Stomach (tissue), 9 donors: ENCODE results near the gene USP6NL. TPM values are rescaled to one million over a fixed set of nuclear protein-coding genes. Genes with fewer than 3 reads are reported as not detected.
A peak's percentile ranks its signal among the peaks of the same experiment; 100 is the strongest.
"Not testable (repeated sequence)": the region's sequence is repeated elsewhere in the genome, so short reads cannot be mapped to it uniquely, and the experiment has no call there.

ENCODE experiments used
- DNase-seq, 2 donors: peaks; one replicate each; pipeline versions ENCODE4 v3.0.0 to v3.0.0-alpha.2; 2013 to 2019
- H3K27ac ChIP-seq, 5 donors: fragments of 200-600 bp in 4 of 5; sonication (generic) in 4 of 5; one replicate each; pipeline ENCODE4 v1.5.1; 2013 to 2019; ENCODE audit warnings: mild to moderate bottlenecking in 1 of 5, moderate library complexity in 1 of 5
- H3K27me3 ChIP-seq, 3 donors: fragments of 200-600 bp; sonication (generic); one replicate each; pipeline ENCODE4 v1.5.1; 2017 to 2019; ENCODE audit warnings: mixed run types in 1 of 3
- H3K36me3 ChIP-seq, 4 donors: fragments of 200-600 bp; sonication (generic); 1 replicate in 3 of 4; 2 replicates in 1 of 4; pipeline ENCODE4 v1.5.1; 2016 to 2019
- H3K4me1 ChIP-seq, 4 donors: fragments of 200-600 bp; sonication (generic); one replicate each; pipeline ENCODE4 v1.5.1; 2016 to 2019
- H3K4me3 ChIP-seq, 4 donors: fragments of 200-600 bp; sonication (generic) in 3 of 4; one replicate each; pipeline ENCODE4 v1.5.1; 2016 to 2019; ENCODE audit warnings: mild to moderate bottlenecking in 1 of 4
- H3K9me3 ChIP-seq, 4 donors: fragments of 200-600 bp; sonication (generic); one replicate each; pipeline ENCODE4 v1.5.1; 2016 to 2019
- CTCF ChIP-seq, 7 experiments: fragments of 450-650 bp in 4 of 7; fragments of 200-600 bp in 3 of 7; sonication (generic) in 3 of 7; IDR thresholded peaks; one replicate each; pipeline ENCODE4 v1.5.1; 2016 to 2019; ENCODE audit warnings: antibody characterized with exemption in 7 of 7, control low read depth in 2 of 7, mild to moderate bottlenecking in 1 of 7
- EP300 ChIP-seq: sonication (generic); formaldehyde crosslinking; IDR thresholded peaks from one replicate; pipeline ENCODE4 v1.6.1; 2017; ENCODE audit warnings: antibody characterized with exemption
- POLR2A ChIP-seq, 4 donors: fragments of 450-650 bp; IDR thresholded peaks; one replicate each; pipeline ENCODE4 v1.6.1; 2016; ENCODE audit warnings: antibody characterized with exemption in 4 of 4, control low read depth in 2 of 4, mild to moderate bottlenecking in 1 of 4, moderate library complexity in 1 of 4
- POLR2AphosphoS5 ChIP-seq, 3 donors: sonication (generic); formaldehyde crosslinking; IDR thresholded peaks; one replicate each; pipeline ENCODE4 v1.6.1; 2016; ENCODE audit warnings: antibody characterized with exemption in 3 of 3
- WGBS, 5 donors: extraction: QIAGEN DNeasy Blood & Tissue Kit in 3 of 5; methylation state at CpG; one replicate each; pipeline versions ENCODE4 v1.1.5 to v1.1.7; 2013 to 2018; 5-methylcytosine and 5-hydroxymethylcytosine counted together
- intact Hi-C: fragments of 100-400 bp; cut with DNase I; formaldehyde crosslinking; loops from one replicate; pipeline ENCODE4 v1.15.1; 2023; ENCODE audit warnings: low total_unique reads
- polyA plus RNA-seq, 3 donors: library from polyadenylated mRNA; stranded (reverse); fragments of 200-250 nt; gene quantifications; one replicate each; pipeline ENCODE4 v1.2.3, GENCODE V29; 2013
- total RNA-seq, 5 donors: library from RNA; depleted of rRNA; stranded (reverse); fragments of >200 nt; gene quantifications; one replicate each; pipeline versions ENCODE4 v1.1.0 to v1.2.3, GENCODE V29; 2014 to 2016
- donor health status: healthy with polysubstance abuse.
- donor health status: Bipolar disorder and iron deficiency.
- donor health status: healthy.

The USP6NL gene
- total and polyA plus RNA-seq, 8 donors: 4.7 to 31.5 (median 6.3) TPM

DNA sequence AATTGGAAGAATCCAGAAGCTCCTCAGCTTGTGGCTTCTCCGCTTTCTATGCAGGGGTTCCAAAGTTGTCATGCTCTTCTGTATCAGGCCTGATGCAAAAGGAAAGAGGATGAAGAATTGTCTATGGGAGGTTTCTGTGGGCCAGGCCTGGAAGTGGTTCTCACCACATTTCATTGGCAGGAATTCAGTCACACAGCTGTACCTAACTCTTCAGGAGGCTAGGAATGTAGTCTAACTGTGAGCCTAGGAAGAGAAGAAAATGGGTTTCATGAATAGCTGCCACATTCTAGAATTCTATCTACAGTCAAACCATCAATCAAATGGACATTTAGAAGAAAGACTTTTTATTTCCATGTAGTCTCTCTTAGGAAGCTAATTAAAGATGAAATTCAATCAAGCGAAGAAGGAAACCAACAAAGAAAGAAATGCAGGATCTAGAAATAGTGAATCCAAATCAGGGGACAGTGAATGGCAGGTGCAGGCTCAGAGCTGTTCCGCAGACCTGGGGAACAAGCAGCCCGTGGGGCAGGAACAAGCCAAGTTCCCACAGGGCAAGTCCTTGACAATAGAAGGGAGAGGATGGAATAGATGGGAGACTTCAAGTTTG lies 25.4 kb upstream of the USP6NL start:
- H3K4me1 ChIP-seq: peaks cover 0 to 7% (median 0%) of the 10 kb centered on the region in 4 donors
- H3K36me3 ChIP-seq: no peaks in the 10 kb centered on the region
- no peak overlapping the region for H3K4me3 ChIP-seq
- intact Hi-C loops: no loop called here
- WGBS, 5 donors: 80 to 96% (median 93%) methylated on average over 4 of the region's 4 CpGs
- H3K27ac ChIP-seq: no peak overlapping the region
- H3K27me3 ChIP-seq: no peaks in the 10 kb centered on the region
- no peak for TF ChIP-seq POLR2AphosphoS5 (IDR thresholded peaks at IDR 0.05)
- no peak for TF ChIP-seq EP300
- TF ChIP-seq POLR2A (IDR thresholded peaks at IDR 0.05): no peak
- TF ChIP-seq CTCF (IDR thresholded peaks at IDR 0.05): no peak
- DNase-seq: no peak
- H3K9me3 ChIP-seq: no peaks in the 10 kb centered on the region

- H3K4me3 ChIP-seq: no peak overlapping the region
- H3K36me3 ChIP-seq: no peaks in the 10 kb centered on the region
- WGBS, 5 donors: 69 to 78% (median 76%) methylated on average over 8 of the region's 8 CpGs
- no peaks in the 10 kb centered on the region for H3K27me3 ChIP-seq
- TF ChIP-seq EP300 (no peak), POLR2A (IDR thresholded peaks at IDR 0.05) (no peak), POLR2AphosphoS5 (IDR thresholded peaks at IDR 0.05) (no peak), CTCF (IDR thresholded peaks at IDR 0.05) (no peak)
- DNase-seq: peak in 1 of 2 donors; percentile 57
- H3K4me1 ChIP-seq: no peaks in the 10 kb centered on the region
- intact Hi-C loops: no loop called here
- H3K27ac ChIP-seq: no peak overlapping the region
- no peaks in the 10 kb centered on the region for H3K9me3 ChIP-seq
Measured at GRCh38 chr10:11631890-11632587, 20.6 kb upstream of the USP6NL start.

GRCh38 chr10:11631291-11631690 lies 19.8 kb upstream of the USP6NL start:
- DNase-seq: no peak
- Histone ChIP-seq H3K4me3 (no peak overlapping the region), H3K27ac (no peak overlapping the region), H3K27me3 (no peaks in the 10 kb centered on the region), H3K36me3 (no peaks in the 10 kb centered on the region), H3K4me1 (no peaks in the 10 kb centered on the region), H3K9me3 (no peaks in the 10 kb centered on the region)
- intact Hi-C loops: no loop called here
- TF ChIP-seq CTCF (IDR thresholded peaks at IDR 0.05) (no peak), POLR2AphosphoS5 (IDR thresholded peaks at IDR 0.05) (no peak), POLR2A (IDR thresholded peaks at IDR 0.05) (no peak), EP300 (no peak)
- 80 to 89% (median 86%) methylated on average over 11 of the region's 11 CpGs for WGBS, 5 donors

GRCh38 chr10:11629731-11630130 lies 18.3 kb upstream of the USP6NL start:
- Histone ChIP-seq H3K27me3 (no peaks in the 10 kb centered on the region), H3K4me1 (no peaks in the 10 kb centered on the region), H3K27ac (no peak overlapping the region), H3K4me3 (no peak overlapping the region), H3K9me3 (no peaks in the 10 kb centered on the region), H3K36me3 (no peaks in the 10 kb centered on the region)
- 90 to 95% (median 94%) methylated on average over 6 of the region's 6 CpGs for WGBS, 5 donors
- DNase-seq: no peak
- TF ChIP-seq CTCF (IDR thresholded peaks at IDR 0.05) (no peak), POLR2A (IDR thresholded peaks at IDR 0.05) (no peak), POLR2AphosphoS5 (IDR thresholded peaks at IDR 0.05) (no peak), EP300 (no peak)
- intact Hi-C loops: no loop called here

DNA sequence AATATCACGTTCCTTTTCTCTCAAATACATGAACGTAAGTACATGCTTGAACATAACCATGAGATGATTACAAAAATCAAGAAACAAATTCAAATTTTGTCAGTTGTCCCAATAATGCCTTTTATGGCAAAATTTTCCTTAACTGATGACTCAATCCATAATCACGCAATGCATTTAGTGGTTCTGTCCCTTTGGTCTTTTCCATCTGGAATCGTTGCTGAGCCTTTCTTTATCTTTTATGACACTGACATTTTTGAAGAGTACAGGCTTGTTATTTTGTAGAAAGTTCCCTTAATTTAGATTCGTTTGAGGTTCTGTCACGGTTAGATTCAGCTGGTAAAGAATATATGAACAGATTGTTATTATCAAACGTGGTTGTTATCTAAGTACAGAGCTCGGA lies 16.5 kb upstream of the USP6NL start:
- DNase-seq, H3K4me1 ChIP-seq, H3K27me3 ChIP-seq, H3K9me3 ChIP-seq, H3K36me3 ChIP-seq, H3K4me3 ChIP-seq, H3K27ac ChIP-seq, intact Hi-C loops: not testable (repeated sequence)
- WGBS, 5 donors: 72 to 85% (median 81%) methylated on average over 8 of the region's 8 CpGs
